LNCAP (cell line): ENCODE results near the gene NACC2.

Experiments used
- CTCF ChIP-seq: fragments of 450-650 bp; IDR thresholded peaks from 2 replicates; pipeline ENCODE4 v1.5.1; 2017; ENCODE audit warnings: mild to moderate bottlenecking

NACC2 gene

GRCh38 chr9:136098210-136098609 lies 3.1 kb upstream of the NACC2 start:
- no peak for TF ChIP-seq CTCF

GRCh38 chr9:136096505-136097001 lies 1.5 kb upstream of the NACC2 start:
- TF ChIP-seq CTCF, result no peak

GRCh38 chr9:136093995-136094881 lies 851 bp downstream of the NACC2 start:
- no peak for TF ChIP-seq CTCF

- no peak for TF ChIP-seq CTCF
These were observed 1.6 kb downstream of the NACC2 start for GRCh38 chr9:136093346-136093986.

GRCh38 chr9:136092741-136093140 lies 2.3 kb downstream of the NACC2 start:
- TF ChIP-seq CTCF, result 0 out of 2 replicates have a peak, but pooled peaks have one; percentile 16

- TF ChIP-seq CTCF, result no peak
These were observed 2.8 kb downstream of the NACC2 start for GRCh38 chr9:136092353-136092650.

GRCh38 chr9:136091582-136092352 lies 3.3 kb downstream of the NACC2 start:
- TF ChIP-seq CTCF, result no peak
